HG03045 (cell line): ENCODE data around the gene ATG101.

ENCODE experiments used
- ATAC-seq: cut with Tn5 transposase; IDR thresholded peaks from one replicate; pipeline ENCODE4 v1.9.1; 2021; ENCODE audit warnings: mild to moderate bottlenecking, moderate library complexity; ENCODE audit not compliant: unreplicated experiment

The ATG101 gene, protein sequence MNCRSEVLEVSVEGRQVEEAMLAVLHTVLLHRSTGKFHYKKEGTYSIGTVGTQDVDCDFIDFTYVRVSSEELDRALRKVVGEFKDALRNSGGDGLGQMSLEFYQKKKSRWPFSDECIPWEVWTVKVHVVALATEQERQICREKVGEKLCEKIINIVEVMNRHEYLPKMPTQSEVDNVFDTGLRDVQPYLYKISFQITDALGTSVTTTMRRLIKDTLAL

DNA sequence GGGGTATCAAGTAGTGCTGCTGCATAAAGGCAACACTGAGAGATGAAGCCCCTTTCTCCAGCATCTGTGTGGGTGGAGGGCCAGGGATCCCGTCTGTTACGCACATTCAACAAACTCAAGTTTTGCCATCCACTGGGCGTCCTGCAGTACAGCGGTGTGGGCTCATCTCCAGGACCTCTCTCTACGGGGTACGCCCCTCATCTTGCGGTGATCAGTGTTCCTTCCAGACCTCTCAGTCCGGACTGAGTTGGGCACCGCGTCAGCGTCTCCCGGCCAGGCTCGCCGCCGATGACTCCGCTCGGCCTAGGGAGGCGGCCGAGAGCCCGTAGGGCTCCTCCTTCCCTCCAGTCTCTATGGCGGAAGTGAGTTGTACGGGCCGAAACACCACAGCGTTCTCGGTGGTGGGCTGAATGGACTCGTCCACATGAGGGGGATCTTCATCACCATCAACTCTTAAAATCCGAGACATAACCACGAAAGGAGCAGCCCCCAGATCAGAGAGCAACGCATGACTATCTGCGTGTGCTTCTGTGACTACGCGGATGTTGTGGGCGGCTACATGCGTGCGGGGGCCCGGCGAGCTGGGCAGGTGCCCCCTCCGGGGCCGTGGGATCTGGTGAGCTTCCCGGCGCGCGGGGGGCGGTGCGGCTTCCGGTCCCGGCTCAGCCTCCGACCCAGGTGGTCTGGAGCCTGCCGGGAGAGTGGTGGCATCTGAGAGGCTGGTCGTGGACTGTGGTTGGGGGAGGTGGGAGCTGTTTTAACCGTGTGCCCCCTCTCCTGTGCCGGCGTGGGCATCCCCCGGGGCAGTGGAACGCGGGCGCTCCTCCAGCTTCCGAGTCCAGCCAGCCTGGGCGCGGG, at the start of gene ATG101:
TSS of gene ATG101 (plus strand) at position 652 of the 858 bp plus-strand sequence. CDS start 3,673 bp downstream, outside the sequence.
- peak; percentile 96 for ATAC-seq

DNA sequence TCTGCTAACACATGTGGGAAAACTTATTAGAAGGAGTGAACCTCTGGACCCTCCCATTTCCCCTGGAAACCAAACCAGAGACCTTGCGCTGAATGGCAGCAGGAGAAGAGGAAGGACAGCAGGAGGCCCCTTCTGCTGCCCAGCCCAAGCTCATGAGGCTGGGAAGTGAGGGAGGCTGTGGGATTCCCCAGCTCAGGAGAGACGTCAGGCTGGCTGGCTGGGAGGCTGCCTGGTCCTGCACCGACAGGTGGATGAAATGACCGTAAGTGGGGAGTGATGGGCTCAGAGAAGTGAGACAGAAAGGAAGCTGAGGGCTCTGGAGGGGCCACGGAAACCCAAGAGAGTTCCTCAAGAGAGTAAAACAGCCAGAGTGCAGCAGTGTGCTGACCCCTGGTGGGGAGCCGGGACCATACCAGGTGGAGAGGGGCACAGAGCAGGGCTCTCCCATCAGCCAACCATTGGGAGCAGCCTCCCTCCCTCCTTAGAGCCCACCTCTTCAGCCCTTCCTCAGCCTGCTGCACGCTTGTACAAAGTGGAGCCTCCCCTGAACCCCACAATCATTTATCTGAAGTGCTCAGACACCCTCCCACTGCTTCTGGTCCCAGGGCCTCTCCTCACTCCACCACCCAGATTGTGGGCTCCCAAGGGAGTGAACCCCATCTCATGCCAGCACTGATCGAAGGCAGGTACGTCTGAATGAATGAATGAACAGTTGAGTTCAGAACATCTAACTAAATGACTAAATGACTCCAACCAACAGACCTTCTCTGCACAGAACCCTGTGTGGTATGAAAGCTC, 49.0 kb upstream of the ATG101 start:
- no peak for ATAC-seq

DNA sequence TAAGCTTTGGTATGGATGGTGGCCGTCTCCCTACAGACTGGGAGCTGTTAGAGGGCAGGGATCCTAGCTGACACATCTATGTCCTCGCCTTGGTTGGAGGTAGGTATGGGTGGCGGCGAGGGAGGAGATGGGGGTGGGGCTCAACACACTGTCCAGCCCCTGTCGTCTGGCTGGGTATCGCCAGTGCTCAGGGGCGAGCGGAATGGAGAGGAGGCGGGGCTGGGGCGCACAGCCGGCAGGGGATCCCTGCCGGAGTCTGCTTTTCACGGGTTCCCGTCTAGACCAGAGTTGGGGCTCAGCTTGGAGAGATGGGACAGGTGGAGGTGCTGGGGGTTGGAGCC, 47.0 kb upstream of the ATG101 start:
- ATAC-seq = peak; percentile 9

DNA sequence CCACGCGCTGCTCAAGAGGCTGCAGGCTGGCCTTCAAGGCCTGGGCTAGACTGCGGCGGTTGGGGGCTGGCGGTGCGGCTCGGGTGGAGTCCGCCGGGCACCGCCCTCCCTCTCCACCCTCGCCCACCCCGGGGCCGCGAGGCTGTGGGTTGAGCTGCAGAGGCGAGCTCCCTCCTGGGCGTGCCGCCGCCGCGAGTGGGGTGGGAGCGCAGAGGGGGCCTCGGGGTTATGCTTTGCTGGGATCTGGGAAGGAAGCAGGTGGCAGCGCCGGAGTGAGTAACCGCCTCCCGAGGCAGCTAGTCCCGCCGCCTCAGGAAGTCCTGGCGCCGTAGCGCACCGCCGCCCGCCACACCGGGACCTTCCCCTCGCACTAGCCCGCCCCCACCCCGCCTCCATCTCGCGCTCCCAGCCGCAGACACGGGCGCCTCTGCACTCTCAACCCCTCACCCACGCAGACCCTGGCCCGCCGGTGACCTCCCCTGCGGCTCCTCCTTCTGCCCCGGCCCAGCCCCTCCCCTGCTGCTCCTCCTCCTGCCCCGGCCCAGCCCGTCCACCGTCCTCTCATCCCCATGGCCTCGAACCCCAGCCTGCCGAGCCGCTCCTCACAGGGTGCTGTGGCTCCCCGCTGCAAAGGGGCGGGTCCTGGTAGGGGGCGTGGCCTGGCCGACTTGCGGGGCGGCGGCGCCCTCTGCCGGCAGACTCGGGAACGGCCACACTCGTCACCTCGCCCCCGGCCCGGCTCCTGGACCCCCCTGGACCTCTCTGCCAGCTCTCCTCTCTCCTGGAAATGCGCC, 46.4 kb upstream of the ATG101 start:
- peak; percentile 60 for ATAC-seq

DNA sequence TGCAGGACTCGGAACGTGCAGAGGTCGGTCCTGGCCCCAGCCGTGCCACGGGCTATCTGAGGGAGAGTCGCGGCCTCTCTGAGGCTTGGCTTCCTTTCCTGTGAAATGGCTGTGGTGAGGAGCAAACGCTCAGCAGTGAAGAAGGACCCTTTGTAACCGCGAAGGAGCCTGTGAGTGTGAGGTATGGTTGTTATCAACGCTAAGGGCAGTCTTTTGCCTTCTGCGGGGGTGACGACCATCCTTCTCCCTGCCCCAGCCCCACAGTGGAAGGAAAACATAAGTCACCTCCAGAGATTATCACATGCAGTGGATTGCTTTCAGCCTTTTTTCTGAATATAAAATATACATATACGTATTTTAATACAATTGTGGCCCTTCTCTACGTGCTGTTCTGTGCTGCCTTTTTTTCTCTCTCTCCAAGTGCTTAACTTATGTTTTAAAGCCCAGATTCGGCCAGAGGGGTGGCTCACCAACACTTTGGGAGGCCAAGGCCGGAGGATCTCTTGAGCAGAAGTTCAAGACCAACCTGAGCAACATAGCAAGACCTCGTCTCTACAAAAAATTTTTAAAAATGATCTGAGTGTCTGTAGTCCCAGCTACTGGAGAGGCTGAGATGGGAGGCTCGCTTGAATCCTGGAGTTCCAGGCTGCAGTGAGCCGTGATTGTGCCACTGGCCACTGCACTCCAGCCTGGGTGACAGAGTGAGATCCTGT, 45.6 kb upstream of the ATG101 start:
- no peak for ATAC-seq

DNA sequence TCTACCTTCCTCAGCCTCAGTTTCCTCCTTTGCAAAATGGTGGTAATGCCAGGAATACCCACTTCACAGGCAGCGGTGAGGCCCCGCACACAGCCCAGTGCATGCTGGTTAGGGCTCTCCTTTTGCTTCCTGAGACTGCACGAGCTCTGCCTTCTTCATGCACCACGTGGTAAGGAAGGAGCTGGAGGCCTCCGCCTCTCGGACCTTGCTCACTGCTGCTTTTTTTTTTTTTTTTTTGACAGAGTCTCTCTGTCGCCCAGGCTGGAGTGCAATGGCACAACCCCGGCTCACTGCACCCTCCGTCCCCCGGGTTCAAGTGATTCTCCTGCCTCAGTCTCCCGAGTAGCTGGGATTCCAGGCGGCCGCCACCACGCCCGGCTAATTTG, 44.9 kb upstream of the ATG101 start:
- ATAC-seq = no peak

DNA sequence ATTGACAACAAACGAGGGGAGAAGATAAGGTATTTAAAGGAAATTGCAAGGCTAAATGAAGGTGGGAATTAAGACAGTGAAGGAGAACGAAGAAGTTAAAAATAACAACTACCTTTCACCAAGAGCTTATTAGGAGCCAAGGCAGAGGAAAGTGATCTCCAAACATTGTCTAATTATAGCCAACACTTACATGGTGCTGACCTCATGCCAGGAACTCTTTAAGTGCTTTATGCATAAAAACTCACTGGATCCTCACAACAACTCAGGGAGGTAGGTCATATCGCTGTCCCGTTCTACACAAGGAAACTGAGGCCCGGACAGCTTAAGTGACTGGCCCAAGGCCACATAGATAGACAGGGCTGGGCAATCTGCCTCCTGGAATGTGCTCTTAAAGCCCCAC, 43.5 kb upstream of the ATG101 start:
- ATAC-seq = no peak

DNA sequence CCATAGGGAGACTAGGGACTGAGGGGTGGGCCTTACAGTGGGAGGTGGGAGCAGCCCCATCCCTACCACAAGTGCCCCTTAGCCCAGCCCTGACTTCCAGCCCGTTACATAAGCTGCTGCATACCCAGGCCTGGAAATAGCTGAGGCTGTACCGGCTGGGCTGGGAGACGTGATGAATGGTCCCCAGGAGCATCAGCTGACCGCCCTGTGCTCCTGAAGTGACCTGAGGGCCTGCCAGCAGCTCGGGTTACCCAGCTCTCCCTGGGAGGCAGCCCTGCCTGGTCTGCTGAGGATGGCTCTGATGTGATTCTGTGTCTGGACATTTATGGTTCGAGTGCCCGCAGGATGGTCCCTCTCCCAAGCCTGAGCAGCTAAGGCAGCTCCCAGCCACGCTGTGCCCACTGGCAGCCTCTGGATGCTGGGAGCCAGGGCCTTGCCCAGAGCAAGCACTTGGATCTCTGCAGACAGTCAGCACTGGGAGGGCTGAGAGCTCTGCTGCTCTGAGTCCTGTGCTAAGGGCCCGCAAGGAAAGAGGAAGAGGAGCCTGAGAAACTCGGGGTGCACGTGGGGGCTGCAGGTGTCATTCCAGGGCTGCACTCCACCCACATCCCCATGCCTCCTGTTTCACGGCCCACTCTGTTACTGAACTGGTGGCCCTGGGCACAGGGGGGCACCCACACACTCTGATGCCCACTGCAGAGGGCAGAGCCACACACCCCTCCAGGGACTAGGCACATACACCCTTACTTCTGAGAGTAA, 42.5 kb upstream of the ATG101 start:
- no peak for ATAC-seq

DNA sequence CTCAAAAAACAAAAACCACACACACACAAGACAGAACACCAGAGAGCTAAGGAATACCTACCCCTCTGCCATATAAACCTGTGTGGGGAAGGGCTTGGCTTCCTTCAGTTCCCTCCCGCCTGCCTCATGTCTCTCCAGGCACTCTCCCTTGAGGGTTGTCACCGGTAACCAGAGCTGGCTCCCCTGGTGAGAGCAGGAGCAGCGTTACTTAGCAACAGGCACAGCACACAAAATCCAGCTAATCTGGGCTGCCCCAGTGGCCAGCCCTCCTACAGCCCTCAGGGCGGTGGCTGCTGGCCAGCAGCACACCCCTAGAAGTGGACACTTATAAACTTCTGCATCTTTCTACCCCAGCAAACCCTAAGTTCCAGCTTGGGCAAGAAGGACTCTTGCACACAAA, 40.1 kb upstream of the ATG101 start:
- ATAC-seq = no peak

DNA sequence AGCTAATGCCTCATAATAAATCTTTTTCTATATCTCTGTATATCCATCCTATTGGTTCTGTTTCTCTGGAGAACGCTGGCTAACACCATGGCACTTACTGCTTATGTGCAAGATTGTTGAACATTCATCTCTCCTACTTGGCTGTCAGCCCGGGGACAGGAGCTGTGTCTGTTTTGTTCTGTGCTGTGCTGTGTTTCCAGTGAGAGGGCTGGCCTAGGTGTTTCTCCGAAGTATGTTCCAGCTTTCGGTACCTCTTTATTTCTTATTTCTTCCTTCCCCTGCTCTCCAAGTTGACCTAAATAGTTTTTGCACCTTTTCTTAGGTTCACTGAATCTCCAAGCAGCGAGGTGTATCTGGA, 37.4 kb upstream of the ATG101 start:
- ATAC-seq = no peak

DNA sequence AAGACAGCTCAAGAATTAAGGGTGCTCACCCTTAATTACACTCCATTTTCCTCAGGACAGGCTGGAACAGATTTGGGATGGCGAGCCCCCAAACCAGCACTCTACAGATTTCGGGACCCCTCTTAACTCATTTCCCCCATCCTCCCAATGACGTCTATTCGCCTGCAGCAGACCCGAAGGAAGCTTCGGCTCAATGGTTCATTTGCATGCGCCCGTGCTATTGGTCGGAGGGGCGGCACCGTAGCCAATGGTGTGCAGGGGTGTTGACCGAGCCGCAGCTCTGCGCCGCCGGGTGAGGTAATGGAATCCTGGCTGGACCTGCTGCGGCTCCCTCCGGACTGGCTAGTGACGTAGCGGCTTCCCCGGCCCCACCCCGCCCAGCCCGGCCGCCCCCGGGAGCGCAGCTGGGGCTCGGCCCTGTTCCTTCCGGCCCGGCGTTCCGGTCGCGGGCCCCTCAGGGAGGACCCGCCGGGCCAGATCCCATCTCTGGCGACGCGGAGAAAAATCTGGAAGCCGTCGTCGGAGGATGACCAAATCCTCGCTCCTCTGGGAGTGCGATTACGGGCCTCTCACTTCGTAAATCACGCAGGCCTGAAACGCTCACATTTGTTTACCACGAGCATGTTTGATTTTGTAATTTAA, 36.9 kb upstream of the ATG101 start:
- peak; percentile 96 for ATAC-seq

DNA sequence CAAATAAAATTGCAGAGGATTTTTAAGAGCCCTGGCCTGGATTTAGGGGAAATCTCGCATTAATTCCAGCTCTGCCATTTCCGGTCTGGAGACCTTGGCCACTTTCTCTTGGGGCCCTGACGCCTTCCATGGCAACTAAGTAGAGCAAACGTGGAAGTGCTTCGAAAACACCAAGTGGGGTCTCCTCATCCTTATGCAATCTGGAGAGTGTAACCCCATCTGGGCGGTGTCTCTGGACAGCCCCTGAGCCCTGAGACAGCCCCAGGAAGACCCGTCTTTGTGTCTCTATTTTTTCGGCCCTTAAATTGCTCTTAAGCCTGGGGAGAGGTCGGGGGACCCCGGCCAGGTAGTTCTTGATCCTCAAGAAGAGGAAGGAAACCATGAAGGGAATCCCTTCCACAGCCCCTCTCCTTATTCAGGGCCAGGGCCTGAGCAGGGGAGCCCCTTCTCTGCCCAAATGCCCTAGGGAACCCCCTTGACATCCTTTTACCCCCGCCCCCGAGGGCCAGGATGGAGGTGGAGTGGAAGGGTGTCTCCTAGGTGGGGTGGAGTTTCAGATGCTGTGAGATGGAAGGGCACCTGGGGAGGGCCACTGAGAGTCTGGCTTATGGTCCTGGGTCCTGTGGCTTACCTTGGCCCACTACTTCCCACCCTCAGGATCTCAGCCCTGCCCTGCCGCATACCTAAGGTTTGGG, 36.2 kb upstream of the ATG101 start:
- ATAC-seq = no peak

DNA sequence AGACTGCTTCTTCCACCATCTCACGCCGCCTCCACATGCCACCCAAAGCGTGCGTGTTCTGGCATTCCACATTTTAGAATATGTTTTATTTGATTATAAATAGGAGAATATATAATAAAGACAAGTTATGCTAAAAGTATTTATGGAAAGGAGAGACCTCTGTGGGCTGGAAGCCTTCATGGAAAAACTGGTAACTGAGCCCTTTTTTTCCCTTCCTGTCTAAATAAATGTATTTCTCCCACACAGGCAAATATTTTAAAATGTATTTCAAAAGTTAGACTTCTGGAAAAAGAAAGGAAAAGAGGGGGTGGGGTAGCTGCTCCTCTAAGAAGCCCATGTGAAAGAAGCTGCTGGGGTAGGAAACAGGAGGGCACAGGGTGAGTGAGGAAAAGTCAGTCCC, 34.6 kb upstream of the ATG101 start:
- no peak for ATAC-seq

DNA sequence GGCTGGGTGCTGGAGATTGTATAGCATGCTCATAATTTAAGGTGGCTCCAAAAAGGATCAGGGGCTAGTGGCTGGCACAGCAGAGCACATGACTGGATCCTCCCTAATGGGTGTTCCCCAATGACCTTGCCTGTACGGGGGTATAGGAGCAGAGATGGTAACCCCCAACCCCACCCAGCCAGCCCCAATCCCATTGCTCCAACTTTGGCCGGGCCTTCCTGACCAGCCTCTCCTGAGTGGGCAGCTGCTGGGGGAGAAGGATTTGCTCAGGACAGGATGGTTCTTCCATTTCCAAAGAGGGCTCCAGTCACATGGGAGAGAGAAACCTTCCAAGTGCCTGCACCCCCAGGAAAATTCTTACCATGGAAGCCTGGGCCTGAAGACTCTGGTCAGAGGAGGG, 33.9 kb upstream of the ATG101 start:
- ATAC-seq = no peak

DNA sequence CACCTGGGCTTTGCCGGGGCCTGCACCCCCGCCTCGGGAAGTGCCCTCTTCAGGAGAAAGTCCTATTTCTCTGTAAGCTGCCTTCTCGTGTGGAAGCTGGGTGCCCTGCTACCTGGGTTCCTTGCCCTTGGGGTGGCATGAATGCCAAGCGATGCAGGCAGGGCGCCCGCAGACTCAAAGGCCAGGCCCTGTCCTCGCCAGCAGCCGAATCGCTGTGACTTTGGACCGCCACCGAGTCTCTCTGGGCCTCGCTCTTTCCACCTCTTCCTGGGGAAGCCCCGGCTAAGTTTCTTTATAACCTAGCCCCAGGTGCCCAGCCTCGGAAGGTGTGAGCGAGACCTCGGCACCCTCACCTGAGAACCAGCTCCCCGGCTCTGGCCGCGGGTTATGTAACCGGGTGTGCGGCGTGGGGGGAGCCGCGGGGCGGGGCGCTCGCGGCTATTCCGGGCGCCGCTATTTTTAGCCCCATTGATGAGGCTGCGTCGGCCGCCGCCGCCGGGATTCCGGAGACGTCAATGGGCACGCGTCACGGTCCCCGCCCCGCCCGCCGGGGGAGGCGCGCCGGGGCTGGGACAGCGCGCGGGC, 33.1 kb upstream of the ATG101 start:
- ATAC-seq = no peak

DNA sequence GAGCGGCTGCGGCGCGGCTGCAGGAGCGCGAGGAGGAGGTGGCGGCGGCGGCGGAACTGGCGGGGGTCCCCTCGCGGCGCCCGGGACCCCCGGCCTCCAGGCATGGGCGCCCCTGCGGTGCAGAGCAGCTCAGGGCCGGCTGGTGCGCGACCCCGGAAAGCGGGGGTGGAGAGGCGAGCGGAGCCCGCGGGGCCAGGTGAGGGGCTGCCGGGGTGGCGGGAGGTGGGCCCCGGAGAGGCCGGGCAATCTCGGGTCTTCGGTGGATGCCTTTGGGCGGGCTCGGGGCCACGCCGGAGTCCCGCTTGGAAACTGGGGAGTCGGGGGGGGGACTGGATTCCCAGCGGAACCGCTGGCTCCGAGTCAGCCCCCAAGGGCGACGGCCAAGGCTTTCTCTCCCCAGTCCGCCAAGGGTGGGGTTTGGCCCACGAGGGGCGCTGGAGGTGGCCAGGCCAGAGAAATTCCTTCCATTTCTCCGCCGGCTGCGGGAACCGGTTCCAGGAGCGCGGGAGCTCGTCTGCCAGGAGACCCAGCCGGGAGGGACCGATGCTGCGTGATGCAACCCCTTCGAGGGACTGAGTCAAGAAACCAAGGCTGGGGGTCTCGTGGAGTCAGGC, 32.4 kb upstream of the ATG101 start:
- no peak for ATAC-seq

DNA sequence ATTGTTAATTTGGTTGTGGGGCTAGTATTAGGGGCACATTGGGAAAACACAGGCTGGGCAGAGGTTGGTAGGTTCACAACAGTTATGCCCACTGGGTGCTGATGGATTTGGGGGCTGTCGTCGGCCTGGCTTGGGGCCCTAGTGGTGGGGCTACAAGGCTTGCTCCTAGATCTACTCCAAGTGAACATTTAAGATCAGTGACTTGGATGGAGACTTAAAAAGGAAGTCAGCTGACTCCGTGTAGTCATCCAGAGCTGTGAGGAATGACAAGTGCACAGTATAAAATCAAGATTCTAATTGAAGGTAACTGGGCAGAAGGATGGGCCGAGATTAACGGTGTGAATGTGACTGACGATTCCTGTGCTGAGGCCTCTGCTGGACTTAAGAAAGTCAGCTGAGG, 31.3 kb upstream of the ATG101 start:
- ATAC-seq = no peak

DNA sequence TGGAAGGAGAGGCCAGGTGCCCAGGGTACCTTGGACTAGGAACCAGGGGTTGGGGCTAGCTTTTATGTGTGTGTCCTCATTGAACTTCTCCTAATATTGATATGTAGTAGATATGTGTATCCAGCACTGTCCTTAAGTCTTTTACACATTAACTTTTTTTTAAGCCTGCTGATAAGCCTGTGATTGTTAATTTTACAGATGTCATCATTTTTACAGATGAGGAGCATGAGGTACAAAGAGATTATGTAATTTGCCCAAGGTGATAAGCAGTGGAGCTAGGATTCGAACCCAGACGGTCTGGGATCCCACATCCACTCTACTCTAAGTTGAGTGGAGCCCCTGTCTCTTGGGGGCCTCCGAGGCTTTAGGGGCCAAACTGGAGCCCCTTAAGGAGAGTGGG, 28.7 kb upstream of the ATG101 start:
- ATAC-seq = no peak
